GM21723 (cell line): ENCODE results near the gene PDZD2.
"Not testable (repeated sequence)": the region's sequence is repeated elsewhere in the genome, so short reads cannot be mapped to it uniquely, and the experiment has no call there.

ENCODE experiments used
- ATAC-seq: cut with Tn5 transposase; IDR thresholded peaks from one replicate; pipeline ENCODE4 v1.9.1; 2021; ENCODE audit warnings: mild to moderate bottlenecking, moderate library complexity; ENCODE audit not compliant: unreplicated experiment

The PDZD2 gene

GRCh38 chr5:31688515-31689092, 49.7 kb downstream of the PDZD2 start:
- ATAC-seq: no peak

GRCh38 chr5:31691408-31691807, 52.5 kb downstream of the PDZD2 start:
- not testable (repeated sequence) for ATAC-seq

GRCh38 chr5:31692561-31693221, 53.8 kb downstream of the PDZD2 start:
- ATAC-seq: no peak

- no peak for ATAC-seq
These were observed 59.7 kb downstream of the PDZD2 start for GRCh38 chr5:31698673-31699072.

GRCh38 chr5:31701642-31702299, 62.8 kb downstream of the PDZD2 start:
- ATAC-seq: no peak

- ATAC-seq: no peak
These were observed 63.8 kb downstream of the PDZD2 start for GRCh38 chr5:31702712-31703111.

- no peak for ATAC-seq
These were observed 64.8 kb downstream of the PDZD2 start for GRCh38 chr5:31703757-31704156.

- no peak for ATAC-seq
These were observed 67.3 kb downstream of the PDZD2 start for GRCh38 chr5:31706186-31706585.

- no peak for ATAC-seq
These were observed 68.4 kb downstream of the PDZD2 start for GRCh38 chr5:31707329-31707728.

GRCh38 chr5:31708089-31708488, 69.2 kb downstream of the PDZD2 start:
- no peak for ATAC-seq

- ATAC-seq: no peak
These were observed 72.4 kb downstream of the PDZD2 start for GRCh38 chr5:31711363-31711762.

GRCh38 chr5:31711935-31712592, 73.1 kb downstream of the PDZD2 start:
- no peak for ATAC-seq

GRCh38 chr5:31717561-31717960, 78.6 kb downstream of the PDZD2 start:
- no peak for ATAC-seq

GRCh38 chr5:31720004-31720403, 81.1 kb downstream of the PDZD2 start:
- no peak for ATAC-seq

GRCh38 chr5:31720811-31721345, 81.9 kb downstream of the PDZD2 start:
- ATAC-seq: no peak

- ATAC-seq: no peak
These were observed 83.2 kb downstream of the PDZD2 start for GRCh38 chr5:31722111-31722510.

- no peak for ATAC-seq
These were observed 87.1 kb downstream of the PDZD2 start for GRCh38 chr5:31725996-31726395.

- no peak for ATAC-seq
These were observed 88.0 kb downstream of the PDZD2 start for GRCh38 chr5:31726952-31727351.

GRCh38 chr5:31728039-31728438, 89.1 kb downstream of the PDZD2 start:
- ATAC-seq: no peak

- not testable (repeated sequence) for ATAC-seq
These were observed 89.9 kb downstream of the PDZD2 start for GRCh38 chr5:31728806-31729205.

- ATAC-seq: no peak
These were observed 91.2 kb downstream of the PDZD2 start for GRCh38 chr5:31730139-31730538.

GRCh38 chr5:31731016-31731415, 92.1 kb downstream of the PDZD2 start:
- ATAC-seq: no peak
